ENCODE results near the gene TRMT112. TPM values are rescaled to one million over a fixed set of nuclear protein-coding genes. Genes with fewer than 3 reads are reported as not detected.
A peak's percentile ranks its signal among the peaks of the same experiment; 100 is the strongest.

The TRMT112 gene
- total RNA-seq = 298 and 438 TPM in 2 replicates
- polyA plus RNA-seq = 331 and 375 TPM in 2 replicates

DNA sequence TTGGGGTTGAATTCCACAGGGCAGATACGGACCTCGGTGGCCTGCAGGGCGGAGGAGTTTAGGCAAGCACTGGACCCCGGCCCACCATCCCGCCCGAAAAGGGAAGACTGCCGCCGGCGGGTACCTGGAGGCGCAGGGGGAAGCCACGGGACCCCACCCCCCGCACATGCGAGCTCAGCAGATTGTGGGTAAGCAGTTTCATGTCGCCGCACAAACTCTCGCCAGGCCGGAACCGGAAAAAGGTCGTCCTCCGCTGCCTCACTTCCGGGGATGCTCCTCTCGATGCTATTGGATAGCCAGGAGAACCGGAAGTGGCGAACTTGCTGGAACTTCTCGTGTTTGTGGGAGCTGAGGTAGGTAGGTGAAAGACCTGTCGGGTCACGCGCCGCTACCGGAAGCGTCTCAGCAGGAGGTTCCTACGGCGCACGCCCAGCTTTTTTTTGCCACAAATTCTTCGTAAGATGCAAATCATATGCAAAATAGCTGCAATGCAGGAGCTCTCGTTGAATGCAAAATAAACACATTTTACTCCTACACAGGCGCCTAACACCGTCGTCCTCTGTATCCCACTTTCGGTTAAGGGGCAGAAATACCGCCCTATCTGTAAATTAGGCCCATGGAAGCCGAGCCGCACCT, at the start of gene TRMT112:
Gene TRMT112 (minus strand): TSS at position 235 of the 636 bp plus-strand sequence. CDS start 33 bp downstream, at position 202.
- peak; percentile 98 to 99 for DNase-seq (ENCODE audit: low read depth in 1 of 2, low spot score in 1 of 2)
- Histone ChIP-seq H3K27ac (peak within 1 kb of the TSS; percentile 95), H3K36me3 (peaks cover 7% of the 10 kb centered on the region), H3K27me3 (no peaks in the 10 kb centered on the region), H3K9me3 (ENCODE audit: low read depth) (no peaks in the 10 kb centered on the region), H3K4me3 (peak within 1 kb of the TSS; percentile 60), H3K4me1 (ENCODE audit: low read depth) (peaks cover 6% of the 10 kb centered on the region)
- TF ChIP-seq, protein P1, sequence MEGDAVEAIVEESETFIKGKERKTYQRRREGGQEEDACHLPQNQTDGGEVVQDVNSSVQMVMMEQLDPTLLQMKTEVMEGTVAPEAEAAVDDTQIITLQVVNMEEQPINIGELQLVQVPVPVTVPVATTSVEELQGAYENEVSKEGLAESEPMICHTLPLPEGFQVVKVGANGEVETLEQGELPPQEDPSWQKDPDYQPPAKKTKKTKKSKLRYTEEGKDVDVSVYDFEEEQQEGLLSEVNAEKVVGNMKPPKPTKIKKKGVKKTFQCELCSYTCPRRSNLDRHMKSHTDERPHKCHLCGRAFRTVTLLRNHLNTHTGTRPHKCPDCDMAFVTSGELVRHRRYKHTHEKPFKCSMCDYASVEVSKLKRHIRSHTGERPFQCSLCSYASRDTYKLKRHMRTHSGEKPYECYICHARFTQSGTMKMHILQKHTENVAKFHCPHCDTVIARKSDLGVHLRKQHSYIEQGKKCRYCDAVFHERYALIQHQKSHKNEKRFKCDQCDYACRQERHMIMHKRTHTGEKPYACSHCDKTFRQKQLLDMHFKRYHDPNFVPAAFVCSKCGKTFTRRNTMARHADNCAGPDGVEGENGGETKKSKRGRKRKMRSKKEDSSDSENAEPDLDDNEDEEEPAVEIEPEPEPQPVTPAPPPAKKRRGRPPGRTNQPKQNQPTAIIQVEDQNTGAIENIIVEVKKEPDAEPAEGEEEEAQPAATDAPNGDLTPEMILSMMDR (IDR thresholded peaks at IDR 0.05; ENCODE audit: low read depth, low read length) = no peak

DNA sequence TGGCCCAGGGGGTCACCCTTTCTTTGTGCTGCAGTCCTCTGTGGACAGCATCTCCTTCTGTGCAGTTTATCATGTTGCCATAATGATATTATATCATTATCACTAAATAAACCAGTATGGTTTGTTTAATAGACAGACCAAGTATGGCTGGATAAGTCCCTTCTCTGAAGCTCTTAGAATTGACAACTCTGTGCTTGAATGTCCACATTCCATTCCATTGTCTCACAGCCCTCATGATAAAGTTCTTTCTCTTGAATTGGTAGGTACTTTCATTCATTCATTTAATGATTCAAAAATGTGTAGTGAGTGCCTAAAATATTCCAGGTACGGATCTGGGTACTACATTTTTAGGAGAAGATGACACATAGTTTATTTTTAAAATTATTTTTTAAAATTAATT, 49.4 kb upstream of the TRMT112 start:
- Histone ChIP-seq H3K27me3 (no peaks in the 10 kb centered on the region), H3K9me3 (ENCODE audit: low read depth) (no peaks in the 10 kb centered on the region), H3K4me3 (no peak overlapping the region), H3K36me3 (peaks cover 21% of the 10 kb centered on the region), H3K27ac (no peak overlapping the region), H3K4me1 (ENCODE audit: low read depth) (no peaks in the 10 kb centered on the region)
- no peak for DNase-seq (ENCODE audit: low read depth in 1 of 2, low spot score in 1 of 2)
- TF ChIP-seq, protein P1 (IDR thresholded peaks at IDR 0.05; ENCODE audit: low read depth, low read length) = no peak

DNA sequence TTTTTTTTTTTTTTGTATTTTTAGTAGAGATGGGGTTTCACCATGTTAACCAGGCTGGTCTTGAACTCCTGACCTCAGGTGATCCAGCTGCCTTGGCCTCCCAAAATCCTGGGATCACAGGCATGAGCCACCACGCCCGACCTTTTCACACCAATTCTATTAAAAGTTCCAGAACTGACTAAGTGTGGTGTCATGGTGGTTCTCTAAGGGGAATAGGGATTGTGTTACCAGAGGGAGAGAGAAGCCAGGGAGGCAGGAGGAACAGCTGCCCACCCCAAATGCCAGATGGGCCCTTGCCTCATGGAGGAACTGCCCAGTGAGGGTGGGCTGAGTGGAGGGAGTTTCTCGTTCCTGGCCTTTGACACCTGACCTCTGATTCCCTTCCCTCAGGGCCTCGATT, 47.6 kb upstream of the TRMT112 start:
- H3K27me3 ChIP-seq = no peaks in the 10 kb centered on the region
- H3K4me1 ChIP-seq (ENCODE audit: low read depth) = no peaks in the 10 kb centered on the region
- no peaks in the 10 kb centered on the region for H3K9me3 ChIP-seq (ENCODE audit: low read depth)
- peaks cover 24% of the 10 kb centered on the region for H3K36me3 ChIP-seq
- no peak overlapping the region for H3K27ac ChIP-seq
- H3K4me3 ChIP-seq = no peak overlapping the region
- DNase-seq (ENCODE audit: low read depth in 1 of 2, low spot score in 1 of 2) = no peak
- TF ChIP-seq, protein P1 (IDR thresholded peaks at IDR 0.05; ENCODE audit: low read depth, low read length) = no peak

DNA sequence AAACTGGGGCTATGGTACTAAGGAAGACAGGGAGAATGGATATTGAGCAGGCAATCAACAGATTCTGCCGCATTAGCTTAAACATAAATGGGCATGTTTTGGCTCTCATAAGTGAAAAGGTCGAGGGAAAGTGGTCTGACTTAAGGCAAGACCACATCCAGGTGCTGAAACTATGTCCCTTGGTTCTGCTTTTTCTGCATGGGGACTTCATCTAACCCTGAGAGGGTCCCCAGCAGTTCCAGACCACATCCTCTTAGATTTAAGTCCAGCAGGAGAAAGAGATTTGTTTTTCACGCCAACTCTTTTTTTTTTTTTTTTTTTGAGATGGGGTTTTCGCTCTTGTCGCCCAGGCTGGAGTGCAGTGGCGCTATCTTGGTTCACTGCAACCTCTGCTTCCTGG, 47.1 kb upstream of the TRMT112 start:
- TF ChIP-seq, protein P1 (IDR thresholded peaks at IDR 0.05; ENCODE audit: low read depth, low read length) = no peak
- H3K4me3 ChIP-seq = no peak overlapping the region
- H3K27ac ChIP-seq = no peak overlapping the region
- no peaks in the 10 kb centered on the region for H3K27me3 ChIP-seq
- H3K4me1 ChIP-seq (ENCODE audit: low read depth) = no peaks in the 10 kb centered on the region
- no peak for DNase-seq (ENCODE audit: low read depth in 1 of 2, low spot score in 1 of 2)
- H3K36me3 ChIP-seq = peaks cover 24% of the 10 kb centered on the region
- H3K9me3 ChIP-seq (ENCODE audit: low read depth) = no peaks in the 10 kb centered on the region

DNA sequence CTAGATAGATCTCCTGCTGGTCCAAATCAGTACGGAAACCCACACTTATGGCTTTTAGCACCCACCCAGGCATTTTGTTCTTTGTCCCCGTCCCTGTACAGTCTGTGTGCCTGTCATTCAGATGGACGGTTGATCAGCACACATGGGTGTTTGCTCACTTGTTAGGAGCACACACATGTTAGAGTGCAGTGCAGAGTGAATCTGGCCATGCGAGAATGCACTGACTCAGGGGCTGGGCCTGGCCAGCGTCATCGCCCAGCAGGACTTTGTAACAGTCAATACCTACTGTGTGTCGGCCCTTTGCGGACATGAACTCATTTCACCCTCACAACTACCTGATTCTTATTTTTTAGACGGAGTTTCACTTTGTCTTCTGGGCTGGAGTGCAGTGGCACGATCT, 45.0 kb upstream of the TRMT112 start:
- peaks cover 13% of the 10 kb centered on the region for H3K4me1 ChIP-seq (ENCODE audit: low read depth)
- H3K36me3 ChIP-seq = peaks cover 19% of the 10 kb centered on the region
- no peak for DNase-seq (ENCODE audit: low read depth in 1 of 2, low spot score in 1 of 2)
- TF ChIP-seq, protein P1 (IDR thresholded peaks at IDR 0.05; ENCODE audit: low read depth, low read length) = no peak
- H3K9me3 ChIP-seq (ENCODE audit: low read depth) = no peaks in the 10 kb centered on the region
- no peaks in the 10 kb centered on the region for H3K27me3 ChIP-seq
- H3K27ac ChIP-seq = no peak overlapping the region
- no peak overlapping the region for H3K4me3 ChIP-seq
